HCT116 (cell line): Measurements from ENCODE around the gene EPHA8. TPM values are rescaled to one million over a fixed set of nuclear protein-coding genes. Genes with fewer than 3 reads are reported as not detected.

ENCODE experiments used
- ATAC-seq: fragments of 200-7000 bp; cut with Tn5 transposase; 2 replicates; pipeline ENCODE4 v1.9.1; 2020; ENCODE audit warnings: mild to moderate bottlenecking, moderate library complexity
- BruUV-seq: library from RNA; stranded (reverse); fragments of 400-500 nt; replicated peaks from 2 replicates; lab custom pipeline; 2021; lab: Mats Ljungman, UMichigan
- CTCF ChIA-PET: fragments of 300-600 bp; sonication (Branson Sonifier 250); formaldehyde crosslinking; loops from one replicate; lab custom pipeline; 2021; ENCODE audit warnings: antibody characterized with exemption; lab: Charles Lee
- POLR2A ChIA-PET: fragments of 300-600, 350-600 bp; sonication (Branson Sonifier 250); formaldehyde crosslinking; loops from one replicate; lab custom pipeline; 2021; ENCODE audit warnings: antibody characterized with exemption; lab: Charles Lee
- RAD21 ChIA-PET, 2 experiments: fragments of 300-600 bp; sonication (Branson Sonifier 250); formaldehyde crosslinking; loops; one replicate each; lab custom pipeline; 2023; ENCODE audit warnings: low total read pairs in 2 of 2; ENCODE audit not compliant: uncharacterized antibody in 2 of 2, unreplicated experiment in 2 of 2, low non-redundant PET in 1 of 2; lab: Charles Lee
- DNase-seq: peaks from one replicate; pipeline ENCODE4 v3.0.0-alpha.2; 2010; ENCODE audit warnings: low read depth, low spot score
- H2AFZ ChIP-seq: fragments of 200-600 bp; shearing (Covaris generic), sonication (generic); 2 replicates; pipeline ENCODE4 v1.6.1; 2017; ENCODE audit warnings: low read depth, mixed run types, mixed read lengths, antibody characterized with exemption, low read length; ENCODE audit not compliant: poor library complexity, severe bottlenecking
- H3K27ac ChIP-seq: 2 replicates; pipeline ENCODE4 v1.5.1; 2012; ENCODE audit warnings: low read depth, low read length
- H3K27me3 ChIP-seq: fragments of 200-600 bp; sonication (generic); 2 replicates; pipeline ENCODE4 v1.6.1; 2016; ENCODE audit warnings: mixed run types, low read length, mixed read lengths; ENCODE audit not compliant: insufficient read depth
- H3K36me3 ChIP-seq, 2 experiments: fragments of 200-500 bp in 1 of 2; fragments of 200-600 bp in 1 of 2; sonication (Bioruptor generic) in 1 of 2; sonication (generic) in 1 of 2; 2 replicates each; pipeline versions ENCODE4 v1.5.1 to v1.6.1; 2014 to 2016; ENCODE audit warnings: low read length in 2 of 2, inconsistent platforms in 1 of 2, mixed read lengths in 1 of 2, mixed run types in 1 of 2; ENCODE audit not compliant: insufficient read depth in 2 of 2, control insufficient read depth in 1 of 2
- H3K4me1 ChIP-seq, 2 experiments: fragments of 200-600 bp in 1 of 2; sonication (generic) in 1 of 2; 2 replicates each; pipeline versions ENCODE4 v1.5.1 to v1.6.1; 2012 to 2017; ENCODE audit warnings: low read length in 2 of 2, inconsistent platforms in 1 of 2, mild to moderate bottlenecking in 1 of 2, mixed read lengths in 1 of 2, mixed run types in 1 of 2, moderate library complexity in 1 of 2; ENCODE audit not compliant: insufficient read depth in 2 of 2, control insufficient read depth in 1 of 2
- H3K4me2 ChIP-seq: fragments of 200-600 bp; sonication (generic); 2 replicates; pipeline ENCODE4 v1.6.1; 2017; ENCODE audit warnings: mixed run types, low read length, mixed read lengths
- H3K4me3 ChIP-seq, 2 experiments: fragments of 200-600 bp in 1 of 2; sonication (generic) in 1 of 2; replicated peaks in 1 of 2; 2 replicates each; pipeline ENCODE4 v1.5.1; 2011 to 2016; ENCODE audit warnings: low read length in 2 of 2, control low read depth in 1 of 2, low read depth in 1 of 2, mild to moderate bottlenecking in 1 of 2, mixed read lengths in 1 of 2, mixed run types in 1 of 2
- H3K79me2 ChIP-seq: fragments of 200-600 bp; sonication (generic); 2 replicates; pipeline ENCODE4 v1.6.1; 2017; ENCODE audit warnings: mild to moderate bottlenecking, mixed run types, low read length, moderate library complexity, mixed read lengths; ENCODE audit not compliant: insufficient read depth
- H3K9ac ChIP-seq: fragments of 200-600 bp; sonication (generic); 2 replicates; pipeline ENCODE4 v1.6.1; 2016; ENCODE audit warnings: low read length, mixed read lengths
- H3K9me2 ChIP-seq: fragments of 200-600 bp; sonication (generic), shearing (Covaris generic); 2 replicates; pipeline ENCODE4 v1.6.1; 2017; ENCODE audit warnings: mixed run types, mild to moderate bottlenecking, moderate library complexity; ENCODE audit not compliant: insufficient read depth
- H3K9me3 ChIP-seq, 2 experiments: fragments of 200-500 bp in 1 of 2; fragments of 200-600 bp in 1 of 2; sonication (Bioruptor generic) in 1 of 2; sonication (generic) in 1 of 2; 2 replicates each; pipeline ENCODE4 v1.6.1; 2014 to 2017; ENCODE audit warnings: low read length in 2 of 2, mixed read lengths in 2 of 2, inconsistent platforms in 1 of 2, low read depth in 1 of 2, mild to moderate bottlenecking in 1 of 2, mixed run types in 1 of 2, moderate library complexity in 1 of 2; ENCODE audit not compliant: control insufficient read depth in 1 of 2, insufficient read depth in 1 of 2
- H4K20me1 ChIP-seq: fragments of 200-600 bp; sonication (generic), shearing (Covaris generic); 2 replicates; pipeline ENCODE4 v1.6.1; 2017; ENCODE audit warnings: mixed run types, mild to moderate bottlenecking, moderate library complexity; ENCODE audit not compliant: insufficient read depth
- CEBPB ChIP-seq: IDR thresholded peaks from 2 replicates; pipeline ENCODE4 v1.6.1; 2012; ENCODE audit warnings: low read depth
- CTCF ChIP-seq, 3 experiments: fragments of 200-600 bp in 1 of 3; sonication (generic) in 1 of 3; IDR thresholded peaks in 2 of 3; conservative IDR thresholded peaks in 1 of 3; 2 replicates each; pipeline ENCODE4 v1.5.1; 2012 to 2017; ENCODE audit warnings: low read depth in 2 of 3, low read length in 2 of 3, antibody characterized with exemption in 1 of 3, borderline replicate concordance in 1 of 3, control low read depth in 1 of 3, mild to moderate bottlenecking in 1 of 3, mixed read lengths in 1 of 3, mixed run types in 1 of 3, moderate library complexity in 1 of 3; ENCODE audit not compliant: insufficient read depth in 1 of 3
- EZH2phosphoT487 ChIP-seq: fragments of 200-600 bp; IDR thresholded peaks from 2 replicates; pipeline ENCODE4 v1.6.1; 2018; ENCODE audit warnings: antibody characterized with exemption, borderline replicate concordance
- FOSL1 ChIP-seq: IDR thresholded peaks from 2 replicates; pipeline ENCODE4 v1.6.1; 2012; ENCODE audit warnings: low read depth
- POLR2AphosphoS5 ChIP-seq: IDR thresholded peaks from 2 replicates; pipeline ENCODE4 v1.6.1; 2011; ENCODE audit warnings: mild to moderate bottlenecking, low read depth, low read length, moderate library complexity
- RAD21 ChIP-seq: IDR thresholded peaks from 2 replicates; pipeline ENCODE4 v1.6.1; 2012; ENCODE audit warnings: low read depth, mild to moderate bottlenecking
- REST ChIP-seq: IDR thresholded peaks from 2 replicates; pipeline ENCODE4 v1.6.1; 2012; ENCODE audit warnings: low read depth
- SIN3A ChIP-seq: IDR thresholded peaks from 2 replicates; pipeline ENCODE4 v1.6.1; 2012; ENCODE audit warnings: low read depth
- SP1 ChIP-seq: IDR thresholded peaks from 2 replicates; pipeline ENCODE4 v1.6.1; 2012; ENCODE audit warnings: low read depth
- SRF ChIP-seq: IDR thresholded peaks from 2 replicates; pipeline ENCODE4 v1.6.1; 2012; ENCODE audit warnings: low read depth
- ZBTB33 ChIP-seq: IDR thresholded peaks from 2 replicates; pipeline ENCODE4 v1.6.1; 2011; ENCODE audit warnings: mild to moderate bottlenecking, low read length, moderate library complexity; ENCODE audit not compliant: insufficient replicate concordance; ENCODE audit errors: extremely low read depth
- ZNF274 ChIP-seq: fragments of 200-500 bp; sonication (Bioruptor generic); IDR thresholded peaks from 2 replicates; pipeline ENCODE4 v1.6.1; 2014; ENCODE audit warnings: mild to moderate bottlenecking, low read depth, low read length, inconsistent platforms
- intact Hi-C: fragments of 100-400 bp; cut with micrococcal nuclease; formaldehyde crosslinking; loops from 2 replicates; pipeline ENCODE4 v1.10.0; 2022
- total RNA-seq: library from RNA; stranded (reverse); gene quantifications from one replicate; pipeline ENCODE4 v1.2.1, GENCODE V29; 2021; ENCODE audit not compliant: unreplicated experiment

The EPHA8 gene
- total RNA-seq, 1 experiment from 2014 or later: 0.30 TPM

- TF ChIP-seq REST (no peak), ZNF274 (no peak), ZBTB33 (no peak), CEBPB (no peak), POLR2AphosphoS5 (no peak)
Observed at GRCh38 chr1:22544606-22545005, 18.7 kb upstream of the EPHA8 start (continued).

GRCh38 chr1:22545141-22545540, 18.1 kb upstream of the EPHA8 start:
- no peak for ATAC-seq
- H3K9me2 ChIP-seq: no peaks in the 10 kb centered on the region
- H3K27ac ChIP-seq: no peak overlapping the region
- no peaks in the 10 kb centered on the region for H3K79me2 ChIP-seq
- no peak for DNase-seq
- H3K36me3 ChIP-seq: no peaks in the 10 kb centered on the region
- POLR2A ChIA-PET: no interaction called here
- H4K20me1 ChIP-seq: no peaks in the 10 kb centered on the region
- no peak overlapping the region for H3K9ac ChIP-seq
- H3K9me3 ChIP-seq: no peaks in the 10 kb centered on the region
- no peak overlapping the region for H2AFZ ChIP-seq
- H3K4me2 ChIP-seq: no peak overlapping the region
- RAD21 ChIA-PET: no interaction called here
- CTCF ChIA-PET: no interaction called here
- H3K4me3 ChIP-seq: no peak overlapping the region
- peaks cover 22% of the 10 kb centered on the region; the same call in 1 of the 2 replicates for H3K27me3 ChIP-seq
- no TSS peak for BruUV-seq
- no peaks in the 10 kb centered on the region for H3K4me1 ChIP-seq
- intact Hi-C loops: no loop called here
- TF ChIP-seq RAD21: no peak
- no peak for TF ChIP-seq CTCF (IDR thresholded peaks at IDR 0.05 in 2 of 3, conservative IDR thresholded peaks at IDR 0.05 in 1 of 3; ENCODE audit: borderline replicate concordance in 1 of 3, insufficient read depth in 1 of 3, low read depth in 2 of 3, low read length in 2 of 3)
- no peak for TF ChIP-seq SP1
- no peak for TF ChIP-seq SRF
- TF ChIP-seq FOSL1: no peak
- no peak for TF ChIP-seq ZBTB33
- TF ChIP-seq EZH2phosphoT487: no peak
- no peak for TF ChIP-seq SIN3A
